ENCODE results near the gene LRRC8A. TPM values are rescaled to one million over a fixed set of nuclear protein-coding genes. Genes with fewer than 3 reads are reported as not detected.
A peak's percentile ranks its signal among the peaks of the same experiment; 100 is the strongest.

The LRRC8A gene
- total and polyA plus RNA-seq, 2 of the 13 experiments (the other 11 are each of a cell fraction or from before 2014, with no cell fraction given), result 16.1 to 40.6 TPM

GRCh38 chr9:128947527-128948301, 65.8 kb downstream of the LRRC8A start, which contains the start of the genes DOLK and NUP188 (continued):
- no peak for TF ChIP-seq ZBTB40 (IDR thresholded peaks at IDR 0.05)
- no peak for TF ChIP-seq ZBTB40 (CRISPR knock-in tag; IDR thresholded peaks at IDR 0.05)
- no peak for TF ChIP-seq CCAR2 (optimal IDR thresholded peaks at IDR 0.05; ENCODE audit: low read depth, low read length)
- no peak for TF ChIP-seq TCF7 (IDR thresholded peaks at IDR 0.05; ENCODE audit: low read depth)
- 0 out of 2 replicates have a peak, but pooled peaks have one; percentile 28 for TF ChIP-seq CSRNP1 (CRISPR knock-in tag; IDR thresholded peaks at IDR 0.05)
- no peak for TF ChIP-seq HMGA1 (CRISPR knock-in tag; conservative IDR thresholded peaks at IDR 0.05)
- 0 out of 2 replicates have a peak, but pooled peaks have one; percentile 21 for TF ChIP-seq U2AF2 (IDR thresholded peaks at IDR 0.05; ENCODE audit: low read depth, low read length)
- no peak for TF ChIP-seq ZBTB1 (CRISPR knock-in tag; IDR thresholded peaks at IDR 0.05; ENCODE audit: borderline replicate concordance)
- peak; percentile 71 for TF ChIP-seq HNRNPK (IDR thresholded peaks at IDR 0.05; ENCODE audit: low read depth, low read length, poor library complexity, severe bottlenecking)
- TF ChIP-seq XRCC5 (optimal IDR thresholded peaks at IDR 0.05; ENCODE audit: low read length), result peak; percentile 28
- TF ChIP-seq MIER3 (CRISPR knock-in tag; IDR thresholded peaks at IDR 0.05; ENCODE audit: borderline replicate concordance), result peak; percentile 56; the same call in 1 of the 2 replicates
- no peak for TF ChIP-seq MLXIP (CRISPR knock-in tag; IDR thresholded peaks at IDR 0.05; ENCODE audit: borderline replicate concordance)
- no peak for TF ChIP-seq GLMP (CRISPR knock-in tag; IDR thresholded peaks at IDR 0.05; ENCODE audit: borderline replicate concordance)
